ENCODE measurements around the gene SPOPL. TPM values are rescaled to one million over a fixed set of nuclear protein-coding genes. Genes with fewer than 3 reads are reported as not detected.

SPOPL gene
- total RNA-seq, result 10 to 100 TPM; 28.7 to 46.3 TPM

DNA sequence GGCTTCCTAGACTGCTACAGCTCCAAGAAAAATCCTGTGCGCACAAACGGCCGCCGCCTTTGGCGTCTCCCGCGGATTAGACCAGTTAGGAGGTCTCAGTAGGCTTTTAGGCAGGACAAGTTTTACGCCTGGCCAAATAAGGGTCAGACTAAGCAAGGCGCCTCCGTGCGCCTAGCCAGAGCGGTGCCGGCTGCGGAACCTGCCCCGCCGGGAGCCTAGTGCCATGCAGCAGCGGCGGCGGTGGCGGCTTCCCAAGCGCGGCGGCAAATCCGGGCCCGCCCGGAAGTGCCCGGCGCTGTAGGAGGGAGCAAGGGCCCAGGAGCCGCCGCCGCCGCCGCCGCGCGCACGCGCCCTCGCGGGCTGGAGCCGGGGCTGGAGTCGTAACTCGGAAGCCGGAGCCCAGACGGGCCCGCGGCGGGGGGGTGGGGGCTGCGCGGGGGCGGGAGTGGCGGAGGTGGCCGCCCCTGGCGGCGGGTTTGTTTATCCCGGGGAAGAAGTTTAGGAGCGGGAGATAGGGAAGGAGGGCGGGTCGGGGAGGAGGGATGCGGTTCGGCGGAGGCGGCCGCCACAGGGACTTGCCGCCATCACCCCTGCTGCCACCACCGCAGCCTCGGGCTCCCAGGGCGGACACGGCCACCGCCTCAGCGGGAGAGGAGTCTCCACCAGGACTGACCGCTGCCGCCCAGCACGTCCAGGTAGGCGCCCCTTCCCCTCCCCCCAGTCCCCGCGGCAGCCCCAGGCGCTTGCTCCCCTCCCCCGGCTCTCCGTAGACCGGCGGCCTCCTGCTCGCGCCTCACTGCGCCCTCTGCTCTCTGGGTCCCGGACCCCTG is at the start of gene SPOPL:
Gene SPOPL, plus strand, starts transcription at position 346 of the 830 bp plus-strand sequence. CDS start 48,447 bp downstream, outside the sequence.
- TF ChIP-seq, protein P1, sequence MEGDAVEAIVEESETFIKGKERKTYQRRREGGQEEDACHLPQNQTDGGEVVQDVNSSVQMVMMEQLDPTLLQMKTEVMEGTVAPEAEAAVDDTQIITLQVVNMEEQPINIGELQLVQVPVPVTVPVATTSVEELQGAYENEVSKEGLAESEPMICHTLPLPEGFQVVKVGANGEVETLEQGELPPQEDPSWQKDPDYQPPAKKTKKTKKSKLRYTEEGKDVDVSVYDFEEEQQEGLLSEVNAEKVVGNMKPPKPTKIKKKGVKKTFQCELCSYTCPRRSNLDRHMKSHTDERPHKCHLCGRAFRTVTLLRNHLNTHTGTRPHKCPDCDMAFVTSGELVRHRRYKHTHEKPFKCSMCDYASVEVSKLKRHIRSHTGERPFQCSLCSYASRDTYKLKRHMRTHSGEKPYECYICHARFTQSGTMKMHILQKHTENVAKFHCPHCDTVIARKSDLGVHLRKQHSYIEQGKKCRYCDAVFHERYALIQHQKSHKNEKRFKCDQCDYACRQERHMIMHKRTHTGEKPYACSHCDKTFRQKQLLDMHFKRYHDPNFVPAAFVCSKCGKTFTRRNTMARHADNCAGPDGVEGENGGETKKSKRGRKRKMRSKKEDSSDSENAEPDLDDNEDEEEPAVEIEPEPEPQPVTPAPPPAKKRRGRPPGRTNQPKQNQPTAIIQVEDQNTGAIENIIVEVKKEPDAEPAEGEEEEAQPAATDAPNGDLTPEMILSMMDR (IDR thresholded peaks at IDR 0.05), result peak; percentile 54

DNA sequence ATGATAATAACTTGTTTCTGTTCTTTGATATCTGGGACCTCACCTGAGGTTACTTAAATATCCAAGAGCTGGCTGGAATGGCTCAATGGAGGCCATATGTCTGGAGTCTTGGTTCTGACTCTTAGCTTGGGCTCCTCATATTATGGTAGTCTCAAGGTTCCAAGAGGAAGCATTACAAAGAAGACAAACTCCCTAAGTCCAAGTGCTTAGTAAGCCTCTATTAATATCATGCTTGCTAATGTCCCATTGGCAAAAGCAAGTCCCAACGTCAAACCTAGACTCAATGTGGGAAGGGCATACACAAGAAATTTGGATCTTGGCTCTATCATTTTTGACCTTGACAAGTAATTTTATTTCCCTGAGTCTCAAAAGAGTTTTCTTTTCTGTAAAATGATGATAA is 49.2 kb upstream of the SPOPL start:
- Histone ChIP-seq H3K4me1 (ENCODE audit: control insufficient read depth in 1 of 2, low read depth in 2 of 2) (peaks cover 7 to 17% of the 10 kb centered on the region in 2 donors), H3K27me3 (replicated peaks; ENCODE audit: insufficient read depth) (no peaks in the 10 kb centered on the region), H3K4me3 (no peak overlapping the region), H3K9me3 (no peaks in the 10 kb centered on the region), H3K27ac (no peak overlapping the region), H3K36me3 (no peaks in the 10 kb centered on the region)
- TF ChIP-seq, protein P1 (IDR thresholded peaks at IDR 0.05), result no peak
- DNase-seq (ENCODE audit: low spot score) (no peak), ATAC-seq (ENCODE audit: insufficient number of reproducible peaks, low FRiP score, low read depth) (no peak)

More for the DNA sequence above, at the start of gene SPOPL:
- Histone ChIP-seq H3K36me3 (no peaks in the 10 kb centered on the region), H3K27me3 (replicated peaks; ENCODE audit: insufficient read depth) (no peaks in the 10 kb centered on the region), H3K9me3 (no peaks in the 10 kb centered on the region), H3K4me1 (ENCODE audit: control insufficient read depth in 1 of 2, low read depth in 2 of 2) (peaks cover 31 to 51% of the 10 kb centered on the region in 2 donors), H3K4me3 (peak within 1 kb of the TSS; percentile 87), H3K27ac (peak within 1 kb of the TSS; percentile 94 to 98)
- DNase-seq (ENCODE audit: low spot score), result peak; percentile 69
- peak; percentile 91 for ATAC-seq (ENCODE audit: insufficient number of reproducible peaks, low FRiP score, low read depth)

DNA sequence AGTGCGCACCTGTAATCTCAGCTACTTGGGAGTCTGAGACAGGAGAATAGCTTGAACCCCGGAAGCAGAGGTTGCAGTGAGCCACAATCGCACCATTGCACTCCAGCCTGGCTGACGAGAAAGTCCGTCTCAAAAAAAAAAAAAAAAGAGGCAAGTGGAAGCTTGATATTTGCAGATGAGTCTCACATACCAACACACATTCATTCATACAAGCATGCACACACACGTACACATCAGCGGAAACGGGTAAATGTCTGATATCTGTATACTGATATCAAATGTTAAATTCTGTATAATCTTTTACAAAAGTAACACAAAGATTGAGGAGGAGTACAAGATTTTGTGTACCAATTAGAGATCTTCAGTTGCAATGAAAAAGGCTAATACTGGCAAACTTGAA is 47.8 kb upstream of the SPOPL start:
- no peaks in the 10 kb centered on the region for H3K27me3 ChIP-seq (replicated peaks; ENCODE audit: insufficient read depth)
- H3K4me1 ChIP-seq (ENCODE audit: control insufficient read depth in 1 of 2, low read depth in 2 of 2), result peaks cover 7 to 17% of the 10 kb centered on the region in 2 donors
- H3K27ac ChIP-seq, result no peak overlapping the region
- DNase-seq (ENCODE audit: low spot score), result no peak
- TF ChIP-seq, protein P1 (IDR thresholded peaks at IDR 0.05), result no peak
- no peak for ATAC-seq (ENCODE audit: insufficient number of reproducible peaks, low FRiP score, low read depth)
- no peaks in the 10 kb centered on the region for H3K36me3 ChIP-seq
- no peak overlapping the region for H3K4me3 ChIP-seq
- H3K9me3 ChIP-seq, result no peaks in the 10 kb centered on the region

DNA sequence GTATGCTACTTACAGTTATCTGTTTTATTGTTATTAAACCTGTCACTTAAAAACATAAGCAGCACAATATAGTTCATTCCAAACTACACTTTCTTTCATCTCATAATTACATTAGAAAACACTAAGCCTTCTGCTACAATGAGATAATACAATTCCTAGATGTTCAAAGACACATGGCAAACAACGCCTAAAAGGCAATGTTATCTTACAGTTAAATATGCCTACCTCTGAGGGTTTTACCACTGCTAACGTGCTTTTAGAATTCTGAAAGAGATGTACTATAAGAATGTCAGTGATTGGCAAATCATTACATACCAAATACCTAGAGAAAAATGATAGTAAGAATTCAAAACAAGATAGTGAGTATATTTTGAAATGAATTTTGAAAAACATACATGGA is 46.8 kb upstream of the SPOPL start:
- TF ChIP-seq, protein P1 (IDR thresholded peaks at IDR 0.05), result no peak
- Histone ChIP-seq H3K9me3 (no peaks in the 10 kb centered on the region), H3K27me3 (replicated peaks; ENCODE audit: insufficient read depth) (no peaks in the 10 kb centered on the region), H3K36me3 (no peaks in the 10 kb centered on the region), H3K4me1 (ENCODE audit: control insufficient read depth in 1 of 2, low read depth in 2 of 2) (peaks cover 7 to 17% of the 10 kb centered on the region in 2 donors), H3K4me3 (no peak overlapping the region), H3K27ac (no peak overlapping the region)
- no peak for DNase-seq (ENCODE audit: low spot score)
- no peak for ATAC-seq (ENCODE audit: insufficient number of reproducible peaks, low FRiP score, low read depth)

DNA sequence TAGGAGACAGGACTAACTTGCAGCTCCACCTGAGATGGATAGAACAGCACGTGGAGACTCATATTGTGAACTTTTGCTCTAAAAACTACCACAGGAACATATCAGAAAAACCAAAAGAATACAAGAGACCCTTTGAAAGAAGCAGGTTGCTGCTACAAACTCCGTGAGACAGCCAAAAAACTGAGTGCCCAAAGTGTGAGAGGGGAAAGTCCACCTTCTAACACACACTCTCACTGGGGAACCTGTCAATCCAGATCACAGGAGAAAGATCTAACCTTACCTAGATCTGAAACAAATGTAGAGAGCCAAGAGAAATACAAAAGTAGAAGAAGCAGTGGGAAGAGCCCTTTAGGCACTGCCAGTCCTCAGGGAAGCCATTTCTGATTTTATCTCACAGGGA is 46.3 kb upstream of the SPOPL start:
- peaks cover 7 to 17% of the 10 kb centered on the region in 2 donors for H3K4me1 ChIP-seq (ENCODE audit: control insufficient read depth in 1 of 2, low read depth in 2 of 2)
- no peak overlapping the region for H3K4me3 ChIP-seq
- DNase-seq (ENCODE audit: low spot score), result no peak
- TF ChIP-seq, protein P1 (IDR thresholded peaks at IDR 0.05), result no peak
- H3K27me3 ChIP-seq (replicated peaks; ENCODE audit: insufficient read depth), result no peaks in the 10 kb centered on the region
- no peaks in the 10 kb centered on the region for H3K9me3 ChIP-seq
- no peaks in the 10 kb centered on the region for H3K36me3 ChIP-seq
- H3K27ac ChIP-seq, result no peak overlapping the region
- ATAC-seq (ENCODE audit: insufficient number of reproducible peaks, low FRiP score, low read depth), result no peak

Data from thoracic aorta (tissue), 2 donors.